ENCODE results near the gene LRRC47.

LRRC47 gene

DNA sequence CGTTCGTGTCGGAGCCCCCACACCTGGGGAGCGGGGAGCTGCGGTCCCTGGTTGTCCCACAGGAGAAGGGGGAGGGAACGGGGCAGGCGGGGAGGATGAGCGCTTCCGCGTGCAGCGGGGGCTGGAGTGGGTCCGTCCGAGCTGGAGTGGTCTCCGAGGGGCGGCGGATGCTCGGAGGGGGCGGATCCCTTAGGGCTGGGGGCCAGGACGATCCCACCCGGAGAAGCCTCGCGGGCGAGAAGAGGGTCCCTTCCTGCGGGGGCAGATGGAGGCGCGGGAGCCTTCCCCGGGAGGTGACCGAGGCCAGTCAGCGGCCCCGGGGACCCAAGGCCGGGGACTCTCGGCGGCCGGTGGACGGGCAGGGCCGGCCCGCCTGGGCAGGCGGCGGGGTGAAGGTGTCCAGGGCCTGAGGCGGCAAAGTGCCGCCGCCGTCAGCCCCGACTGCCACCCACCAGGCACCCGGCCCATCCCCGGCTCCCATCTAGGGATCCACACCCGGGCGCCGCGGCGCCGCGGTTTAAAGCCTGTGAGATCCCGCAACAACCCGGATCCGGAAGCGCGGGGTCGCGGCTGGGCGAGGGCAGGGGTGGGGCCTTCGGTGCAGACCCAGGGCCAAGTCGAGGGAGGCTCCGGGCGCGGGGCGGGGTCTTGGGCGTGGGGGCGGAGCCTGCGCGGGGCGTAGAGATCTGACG is 49.3 kb downstream of the LRRC47 start:
- peak; percentile 84 for DNase-seq (ENCODE audit: low spot score)

DNA sequence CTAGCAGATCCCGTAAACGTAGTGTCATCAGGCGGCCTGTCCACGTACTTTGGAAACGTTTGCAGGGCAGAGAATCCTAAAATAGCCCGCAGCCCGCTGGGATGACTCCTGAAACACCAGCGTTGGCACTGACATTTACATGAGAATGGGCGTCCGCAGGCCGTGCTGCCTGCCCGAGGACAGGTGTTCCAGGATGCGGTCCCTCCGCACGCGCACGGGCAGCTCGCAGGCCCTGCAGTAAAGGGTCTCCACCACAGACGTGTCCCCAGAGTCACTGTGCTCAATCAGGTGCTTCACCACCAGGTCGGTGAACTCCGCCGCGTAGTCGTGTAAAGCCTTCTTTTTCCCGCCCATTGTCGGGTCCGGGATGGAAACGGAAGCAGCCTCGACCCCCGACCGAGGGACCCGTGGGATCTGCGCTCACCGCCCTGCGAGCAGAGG is 49.9 kb downstream of the LRRC47 start:
- no peak for DNase-seq (ENCODE audit: low spot score)

DNA sequence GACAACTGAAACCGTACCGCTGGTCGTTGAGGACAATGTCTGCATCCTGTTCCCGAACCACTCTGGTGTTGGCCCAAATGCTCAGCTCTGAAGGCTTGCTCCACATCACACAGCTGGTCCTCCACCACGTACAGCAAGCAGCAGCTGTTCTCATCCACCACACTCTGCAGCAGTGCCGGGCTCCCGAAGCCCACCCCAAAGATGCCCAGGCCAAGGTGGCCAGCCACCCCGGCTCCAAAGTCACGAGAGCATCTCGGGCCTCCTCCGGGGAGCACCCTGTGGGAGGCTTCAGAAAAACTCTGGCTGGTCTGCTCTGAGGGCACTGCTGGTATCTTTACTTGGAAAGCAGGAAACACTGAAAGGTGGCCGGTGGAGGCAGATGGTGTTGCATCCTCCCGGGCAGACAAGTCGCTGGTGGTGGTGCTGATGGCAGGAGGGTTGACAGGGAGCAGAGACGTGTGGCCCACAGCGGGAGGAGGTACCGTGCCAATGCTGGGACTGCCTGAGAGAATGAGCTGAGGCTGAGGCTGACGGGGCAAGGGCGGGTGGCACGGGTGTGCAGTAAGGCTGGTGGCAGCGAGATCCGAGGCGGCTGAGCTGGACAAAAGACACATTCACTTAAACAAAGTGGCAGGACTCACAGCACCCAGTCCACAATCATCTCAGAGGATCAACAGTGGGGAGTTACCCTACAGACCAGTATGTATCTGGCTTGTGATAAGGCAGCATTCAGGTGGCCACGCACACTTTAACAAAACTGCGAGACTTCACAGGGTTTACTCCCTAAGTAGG is 50.5 kb downstream of the LRRC47 start:
- DNase-seq (ENCODE audit: low spot score), result peak; percentile 57

DNA sequence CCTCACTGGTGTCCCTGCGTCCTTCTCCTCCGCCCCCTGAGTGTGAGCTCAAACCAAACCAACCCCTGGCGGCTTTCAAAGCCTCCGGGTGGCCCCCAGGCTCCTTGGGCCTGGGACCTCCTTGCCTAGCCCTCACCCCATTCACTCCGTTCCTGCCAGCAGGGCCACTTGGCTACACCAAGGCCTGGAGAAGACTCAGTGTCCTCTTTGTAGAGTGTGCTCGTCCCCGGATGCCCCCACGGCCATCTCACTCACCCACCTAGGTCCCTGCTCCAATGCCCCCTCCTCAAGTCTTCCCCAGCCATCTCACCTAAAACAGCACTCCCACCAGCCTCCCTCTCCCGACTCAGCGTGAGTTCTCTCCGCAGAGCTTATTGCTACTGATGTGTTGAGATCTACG is 51.2 kb downstream of the LRRC47 start:
- DNase-seq (ENCODE audit: low spot score), result no peak

DNA sequence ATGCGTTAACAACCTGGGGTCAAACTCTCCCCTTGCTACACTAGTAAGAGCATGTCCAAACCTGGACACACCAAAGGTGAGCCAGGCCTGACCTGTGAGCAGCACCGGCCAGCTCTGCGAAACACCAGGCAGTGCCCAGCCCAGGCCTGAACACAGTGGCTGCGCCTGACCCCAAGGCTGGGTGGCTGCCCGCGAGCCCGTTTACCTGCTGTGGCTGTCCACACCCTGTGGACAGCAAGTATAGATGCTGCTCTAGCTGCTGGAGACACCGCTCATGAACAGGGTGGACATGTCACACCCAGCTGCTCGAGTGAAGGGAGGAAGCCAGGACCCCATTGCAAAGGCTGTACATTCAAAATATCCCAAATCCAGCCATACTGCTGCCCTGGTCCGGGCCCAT is 51.7 kb downstream of the LRRC47 start:
- no peak for DNase-seq (ENCODE audit: low spot score)

DNA sequence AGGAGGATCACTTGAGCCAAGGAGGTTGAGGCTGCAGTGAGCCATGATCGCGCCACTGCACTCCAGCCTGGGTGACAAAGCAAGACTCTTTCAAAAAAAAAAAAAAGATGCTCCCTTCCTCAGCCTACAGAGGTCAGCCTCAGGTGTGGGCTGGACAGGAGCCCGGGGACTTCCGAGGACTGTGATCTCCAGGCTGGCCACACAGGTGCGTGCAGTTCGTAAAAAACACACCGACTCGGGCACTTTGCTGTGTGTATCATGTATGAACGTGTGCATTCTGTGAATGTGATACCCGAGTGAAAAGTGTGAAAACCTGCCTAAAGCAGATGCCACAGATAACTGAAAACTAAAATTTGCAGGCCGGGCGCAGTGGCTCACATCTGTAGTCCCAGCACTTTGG is 52.5 kb downstream of the LRRC47 start:
- no peak for DNase-seq (ENCODE audit: low spot score)

DNA sequence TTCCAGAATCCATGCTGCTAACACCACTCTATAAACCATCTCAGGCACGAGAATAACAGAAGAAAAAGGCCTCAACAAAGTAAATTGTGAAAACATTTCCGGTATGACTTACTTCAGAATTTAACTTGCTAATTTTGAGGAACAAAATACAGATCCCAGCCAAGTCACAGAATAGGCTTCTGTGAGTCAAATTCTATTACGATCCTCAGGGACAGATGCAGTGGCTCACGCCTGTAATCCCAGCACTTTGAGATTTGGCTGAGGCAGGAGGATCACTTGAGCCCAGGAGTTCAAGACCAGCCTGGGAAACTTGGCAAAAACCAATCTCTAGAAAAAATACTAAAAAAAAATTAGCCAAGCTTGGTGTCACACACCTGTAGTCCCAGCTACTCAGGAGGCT is 52.9 kb downstream of the LRRC47 start:
- no peak for DNase-seq (ENCODE audit: low spot score)

DNA sequence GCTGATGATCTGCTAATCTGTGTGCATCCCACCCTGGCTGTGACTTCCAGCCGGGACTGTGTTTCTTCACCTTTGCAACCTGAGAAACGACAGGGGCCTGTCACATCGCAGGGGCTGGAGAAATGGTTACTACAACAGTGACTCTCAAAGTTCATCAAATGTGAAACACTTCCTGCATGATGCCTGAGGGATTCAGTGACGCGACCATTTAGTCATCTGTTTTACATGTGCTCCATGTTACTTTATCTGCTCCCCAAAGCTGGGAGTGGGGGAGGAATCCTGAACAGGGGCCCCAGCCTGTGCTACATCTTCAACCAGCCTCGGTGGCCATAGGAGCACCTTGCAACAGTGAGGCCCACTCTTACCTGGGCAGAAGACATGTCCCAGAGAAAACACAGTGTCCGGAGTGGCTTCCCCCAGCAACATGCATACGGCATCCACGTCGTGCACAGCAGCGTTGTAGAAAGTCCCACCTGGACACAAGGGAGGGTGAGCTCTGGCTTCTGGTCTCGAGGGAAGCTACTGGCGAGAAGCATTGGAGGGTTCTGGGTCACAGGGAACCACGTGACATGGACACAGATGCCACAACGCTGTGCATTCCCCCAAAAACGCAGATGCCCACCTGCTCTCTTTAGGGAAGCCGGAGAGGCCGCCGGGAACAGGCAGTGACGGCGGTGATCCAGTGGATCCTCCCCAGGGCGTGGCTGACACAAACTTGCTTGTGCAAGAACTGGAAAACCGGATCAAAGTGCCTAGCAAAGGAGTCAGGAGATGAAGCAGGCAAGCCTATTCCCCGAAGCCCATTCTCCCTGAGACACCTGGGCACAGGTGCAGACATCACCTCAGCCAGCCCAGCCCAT is 53.6 kb downstream of the LRRC47 start:
- no peak for DNase-seq (ENCODE audit: low spot score)

DNA sequence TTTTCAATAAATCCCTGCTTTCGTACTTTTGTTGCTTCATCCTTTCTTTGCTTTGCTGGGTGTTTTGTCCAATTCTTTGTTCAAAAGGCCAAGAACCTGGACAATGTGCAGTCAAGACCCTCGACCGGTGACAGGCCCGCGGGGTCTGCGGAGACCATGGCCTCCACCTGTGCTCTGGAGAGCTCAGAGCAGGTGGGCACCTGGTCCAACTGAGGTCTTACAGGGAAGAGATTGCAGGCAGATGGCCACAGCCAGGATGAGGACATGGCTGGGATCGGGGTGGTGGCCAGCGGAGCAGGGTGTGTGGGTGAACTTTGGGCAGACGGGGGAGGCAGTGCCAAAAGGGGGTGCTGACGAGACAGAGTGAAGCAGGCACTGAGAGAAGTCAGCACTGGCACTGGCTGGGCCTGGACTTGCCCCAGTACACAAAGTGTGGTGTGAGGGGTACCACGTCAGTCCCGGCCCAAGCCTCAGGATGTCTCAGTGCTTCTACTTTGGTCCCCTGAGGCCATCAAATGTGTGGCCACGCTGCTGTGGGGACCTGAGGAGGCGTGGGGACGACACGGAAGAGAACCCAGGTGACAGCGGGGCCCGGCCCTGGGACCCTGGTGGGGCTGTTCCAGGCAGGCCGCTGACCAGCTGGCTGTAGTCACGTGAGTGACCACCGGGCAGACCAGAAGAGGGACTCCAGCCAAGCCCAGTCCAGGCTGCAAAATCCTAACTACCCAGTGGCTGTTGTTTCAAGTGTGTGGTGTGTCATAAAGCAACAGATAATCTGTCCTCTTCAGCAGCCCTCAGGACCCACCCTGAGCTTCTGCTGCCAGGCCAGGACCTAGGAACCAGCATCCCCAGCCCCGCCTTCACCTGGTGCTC is 54.5 kb downstream of the LRRC47 start:
- DNase-seq (ENCODE audit: low spot score), result no peak

DNA sequence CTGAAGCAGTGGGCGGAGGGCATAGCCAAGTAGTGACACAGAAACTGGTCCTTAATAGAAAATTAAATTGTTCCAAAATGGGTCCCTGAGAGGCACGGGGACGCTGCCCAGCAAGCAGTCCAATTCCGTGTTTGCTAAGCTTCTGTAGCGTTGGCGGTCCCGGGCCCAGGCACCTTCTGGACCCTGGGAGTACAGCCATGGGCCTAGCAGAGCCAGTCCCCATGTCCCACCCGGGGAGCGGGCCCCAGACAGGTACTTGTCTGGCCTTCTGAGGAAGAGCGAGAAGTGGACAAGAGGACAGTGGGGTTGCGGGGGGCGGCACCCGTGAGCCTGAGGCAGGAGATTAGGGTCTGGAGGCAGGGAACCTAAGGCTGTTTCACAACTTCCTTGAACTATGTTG is 55.5 kb downstream of the LRRC47 start:
- no peak for DNase-seq (ENCODE audit: low spot score)

DNA sequence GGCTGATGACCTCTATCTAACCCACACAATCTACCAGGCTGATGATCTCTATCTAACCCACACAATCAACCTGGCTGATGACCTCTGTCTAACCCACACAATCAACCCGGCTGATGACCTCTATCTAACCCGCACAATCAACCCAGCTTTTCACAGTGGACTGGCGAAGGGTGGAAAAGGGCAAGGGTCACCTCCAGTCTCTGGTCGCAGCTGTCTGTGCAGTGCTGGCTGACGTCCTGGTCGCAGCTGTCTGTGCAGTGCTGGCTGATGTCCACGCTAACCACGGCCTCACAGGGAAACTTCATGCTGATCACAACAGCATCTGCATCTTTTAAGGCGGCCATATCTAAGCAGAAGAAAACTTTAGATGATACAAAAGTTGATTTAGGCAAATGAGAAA is 56.3 kb downstream of the LRRC47 start:
- peak; percentile 35 for DNase-seq (ENCODE audit: low spot score)

DNA sequence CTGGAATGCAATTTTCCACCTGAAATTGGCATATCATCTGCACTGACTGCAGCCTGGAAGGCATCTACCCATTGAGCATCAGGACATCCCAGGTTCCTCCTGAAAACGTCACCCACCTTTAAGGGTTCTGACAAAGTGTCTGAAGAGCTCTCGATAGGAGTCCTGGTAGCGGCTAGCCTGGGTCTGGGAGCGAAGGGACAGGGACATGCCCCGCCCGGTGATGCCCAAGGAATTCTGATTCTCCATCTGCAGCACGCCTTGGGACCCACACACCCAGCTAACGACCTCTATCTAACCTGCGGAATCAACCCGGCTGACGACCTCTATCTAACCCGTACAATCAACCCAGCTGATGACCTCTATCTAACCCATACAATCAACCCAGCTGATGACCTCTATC is 57.4 kb downstream of the LRRC47 start:
- DNase-seq (ENCODE audit: low spot score), result no peak

DNA sequence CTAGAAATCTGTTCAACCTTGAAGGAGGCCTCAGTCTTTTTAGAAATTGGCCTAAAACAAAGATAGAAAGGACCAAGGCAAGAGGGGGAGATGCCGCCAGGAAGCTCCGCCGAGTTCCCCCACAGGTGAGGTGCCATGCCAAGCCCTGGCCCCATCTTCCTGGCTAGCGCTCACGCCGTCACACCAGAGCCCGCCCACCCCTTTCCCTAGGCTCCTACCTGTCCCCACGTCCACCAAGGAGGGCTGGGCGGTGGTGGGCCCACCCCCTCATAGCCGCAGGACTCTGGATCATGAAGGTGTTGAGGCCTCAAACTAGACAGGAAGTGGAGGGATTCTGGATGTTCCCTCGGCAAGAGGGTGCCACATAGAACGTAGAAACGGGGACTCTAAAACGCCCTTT is 59.6 kb downstream of the LRRC47 start:
- no peak for DNase-seq (ENCODE audit: low spot score)

DNA sequence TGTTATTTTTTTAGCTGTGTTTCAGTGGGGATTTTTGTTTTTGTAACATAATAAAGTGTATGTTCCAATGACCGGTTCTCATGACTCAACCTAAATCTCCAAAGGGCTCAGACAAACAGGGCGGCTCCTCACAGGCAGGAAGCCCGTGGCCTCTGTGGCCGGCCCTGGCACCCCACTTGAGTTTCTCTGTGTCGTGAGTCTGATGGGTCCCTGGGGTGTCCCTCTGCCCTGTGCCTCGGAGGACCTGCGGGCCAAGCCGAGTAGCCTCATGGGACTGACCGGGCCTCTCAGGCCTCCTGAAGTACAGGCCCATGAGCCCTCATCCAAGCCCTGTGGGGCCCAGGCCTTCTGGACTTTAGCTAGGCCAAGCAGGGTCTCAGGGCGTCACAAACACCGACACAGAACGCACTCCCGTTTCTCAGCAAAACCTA is 60.2 kb downstream of the LRRC47 start:
- no peak for DNase-seq (ENCODE audit: low spot score)

DNA sequence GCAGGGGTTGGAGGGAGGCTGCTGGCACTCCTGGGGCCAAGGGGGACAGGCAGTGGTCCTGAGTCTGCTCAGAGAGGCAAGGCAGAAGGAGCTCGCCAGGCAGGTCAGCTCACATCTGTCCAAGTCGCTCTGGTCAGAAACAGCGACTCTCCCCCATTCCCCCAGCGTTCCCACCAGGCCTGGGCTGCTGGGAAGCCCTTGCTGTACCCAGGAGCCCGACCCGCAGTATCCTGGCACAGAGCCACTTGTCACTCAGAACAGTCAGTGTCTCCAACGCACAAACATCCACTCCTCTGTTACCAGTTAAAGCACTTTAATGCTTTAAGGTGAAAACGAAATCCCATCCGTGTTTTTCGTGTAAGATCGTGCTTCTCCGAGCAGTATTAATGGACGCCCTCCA is 60.6 kb downstream of the LRRC47 start:
- DNase-seq (ENCODE audit: low spot score), result no peak

DNA sequence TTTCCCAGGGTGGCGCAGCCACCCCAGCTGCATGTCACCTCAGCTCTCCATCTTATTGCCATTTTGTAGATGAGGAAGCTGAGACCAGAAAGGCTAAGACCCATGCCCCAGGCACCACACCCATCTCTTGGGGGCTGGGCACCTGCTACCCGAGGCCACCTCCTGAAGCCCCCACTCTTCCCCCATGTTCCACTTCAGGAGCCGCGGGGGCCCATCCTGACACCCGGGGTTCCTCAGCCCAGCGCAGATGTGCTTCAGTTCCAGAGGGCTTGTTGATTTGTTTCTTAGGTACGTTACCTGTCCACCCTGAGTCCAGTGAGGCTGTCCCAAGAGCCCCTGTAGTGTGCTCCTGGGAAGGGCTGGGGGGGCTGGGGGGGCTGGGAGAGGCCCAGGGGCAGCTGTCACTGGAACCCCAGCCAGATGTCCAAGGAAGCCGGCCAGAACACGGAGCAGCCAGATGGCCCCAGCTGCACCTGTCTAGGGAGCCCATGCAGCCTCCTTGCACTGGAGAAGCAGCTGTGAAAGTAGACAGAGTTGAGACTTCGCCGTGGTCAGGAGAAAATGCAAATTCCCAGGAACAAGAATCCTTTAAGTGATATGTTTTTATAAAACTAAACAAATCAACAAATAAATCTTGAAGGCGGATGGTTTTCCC is 61.1 kb downstream of the LRRC47 start:
- no peak for DNase-seq (ENCODE audit: low spot score)

DNA sequence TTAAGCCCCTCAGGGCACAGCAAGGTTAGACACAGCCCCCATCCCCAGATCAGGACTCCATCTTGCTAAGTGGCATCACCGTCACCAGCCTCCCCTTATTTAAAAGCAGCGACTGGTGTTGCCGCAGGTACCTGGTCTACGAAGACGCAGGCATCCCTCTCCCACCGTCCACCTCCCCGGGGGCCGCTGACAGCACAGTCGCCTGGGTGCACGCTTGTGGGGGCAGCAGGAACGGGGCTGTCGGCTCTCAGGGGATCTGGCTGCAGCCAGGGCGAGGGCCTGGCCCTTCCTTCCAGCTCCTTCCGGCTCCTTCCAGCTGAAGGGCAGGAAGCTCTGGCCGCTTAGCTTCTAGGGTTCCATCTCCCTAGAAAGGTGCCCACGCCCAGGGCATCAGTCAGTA is 61.7 kb downstream of the LRRC47 start:
- no peak for DNase-seq (ENCODE audit: low spot score)

DNA sequence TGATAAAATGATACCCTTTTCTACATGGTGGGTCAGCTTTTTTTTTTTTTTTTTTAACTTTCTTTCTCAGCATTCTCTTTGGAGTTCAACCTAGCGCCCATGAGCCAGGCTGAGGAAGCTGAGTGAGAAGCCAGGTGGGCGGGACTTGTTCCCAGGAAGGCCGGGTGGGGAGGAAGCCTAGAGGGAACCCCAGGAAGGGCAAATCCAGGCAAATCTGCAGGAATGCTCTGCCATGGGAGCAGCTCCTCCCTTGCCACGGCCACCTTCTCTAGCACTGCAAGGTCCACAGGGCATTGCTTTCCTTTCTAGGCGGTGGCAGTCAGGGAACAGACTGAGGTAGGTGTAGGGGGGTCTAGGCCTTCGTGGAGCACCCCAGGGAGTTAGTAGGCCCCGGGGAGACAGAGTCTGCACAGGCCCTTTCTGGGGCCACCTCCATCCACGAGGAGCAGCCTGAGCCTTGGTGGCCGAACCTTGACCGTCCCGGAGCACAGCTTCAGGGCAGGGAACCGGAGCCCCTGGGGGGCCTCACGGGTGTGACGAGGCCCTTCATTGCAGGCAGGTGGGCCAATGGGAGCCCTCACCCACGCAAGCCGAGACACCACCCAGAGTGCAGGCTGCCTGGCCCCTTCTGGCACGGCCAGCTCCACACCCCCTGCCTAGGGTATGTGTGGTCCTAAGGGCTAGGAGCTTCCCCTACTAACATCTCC is 62.3 kb downstream of the LRRC47 start:
- DNase-seq (ENCODE audit: low spot score), result no peak

DNA sequence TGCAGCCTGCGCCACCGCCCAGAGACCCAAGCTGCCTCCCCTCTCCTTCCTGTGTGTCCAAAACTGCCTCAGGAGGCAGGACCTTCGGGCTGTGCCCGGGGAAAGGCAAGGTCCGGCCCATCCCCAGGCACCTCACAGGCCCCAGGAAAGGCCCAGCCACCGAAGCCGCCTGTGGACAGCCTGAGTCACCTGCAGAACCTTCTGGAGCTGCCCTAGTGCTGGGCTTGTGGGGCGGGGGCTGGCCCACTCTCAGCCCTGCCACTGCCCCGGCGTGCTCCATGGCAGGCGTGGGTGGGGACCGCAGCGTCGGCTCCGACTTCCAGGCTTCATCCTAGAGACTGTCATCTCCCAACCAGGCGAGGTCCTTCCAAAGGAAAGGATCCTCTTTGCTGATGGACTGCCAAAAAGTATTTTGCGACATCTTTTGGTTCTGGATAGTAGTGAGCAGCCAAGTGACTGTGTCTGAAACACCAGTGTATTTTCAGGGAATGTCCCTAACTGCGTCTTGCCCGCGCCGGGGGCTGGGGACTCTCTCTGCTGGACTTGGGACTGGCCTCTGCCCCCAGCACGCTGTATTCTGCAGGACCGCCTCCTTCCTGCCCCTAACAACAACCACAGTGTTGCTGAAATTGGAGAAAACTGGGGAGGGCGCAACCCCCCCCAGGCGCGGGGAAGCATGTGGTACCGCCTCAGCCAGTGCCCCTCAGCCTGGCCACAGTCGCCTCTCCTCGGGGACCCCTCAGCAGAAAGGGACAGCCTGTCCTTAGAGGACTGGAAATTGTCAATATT is 63.0 kb downstream of the LRRC47 start:
- no peak for DNase-seq (ENCODE audit: low spot score)
